Femur (tissue), 1 donor: ENCODE measurements around the gene NRM.
A peak's percentile ranks its signal among the peaks of the same experiment; 100 is the strongest.
"Not testable (repeated sequence)": the region's sequence is repeated elsewhere in the genome, so short reads cannot be mapped to it uniquely, and the experiment has no call there.

Experiments used
- DNase-seq: peaks from one replicate; pipeline ENCODE4 v3.0.0-alpha.2; 2017

Gene NRM

GRCh38 chr6:30690403-30691207 is at the start of gene NRM:
Gene NRM (minus strand): TSS chr6:30690984. CDS start chr6:30690974, 10 bp downstream.
- peak; percentile 92 for DNase-seq

- no peak for DNase-seq
Measured at GRCh38 chr6:30740540-30740870, 49.7 kb upstream of the NRM start.

GRCh38 chr6:30738532-30738931 is 47.7 kb upstream of the NRM start:
- no peak for DNase-seq

GRCh38 chr6:30735668-30736314 is 45.0 kb upstream of the NRM start:
- DNase-seq = no peak

- no peak for DNase-seq
Measured at GRCh38 chr6:30732237-30732943, 41.6 kb upstream of the NRM start.

- peak; percentile 79 for DNase-seq
Measured at GRCh38 chr6:30730601-30731435, 40.0 kb upstream of the NRM start.

GRCh38 chr6:30727920-30728553 is 37.3 kb upstream of the NRM start:
- no peak for DNase-seq

GRCh38 chr6:30726506-30727413 is 36.0 kb upstream of the NRM start:
- DNase-seq = no peak

GRCh38 chr6:30725713-30726505 is 35.1 kb upstream of the NRM start:
- no peak for DNase-seq

- DNase-seq = no peak
Measured at GRCh38 chr6:30724906-30725667, 34.3 kb upstream of the NRM start.

GRCh38 chr6:30723843-30724741 is 33.3 kb upstream of the NRM start:
- not testable (repeated sequence) for DNase-seq

- not testable (repeated sequence) for DNase-seq
Measured at GRCh38 chr6:30723159-30723842, 32.5 kb upstream of the NRM start.

GRCh38 chr6:30722280-30723112 is 31.7 kb upstream of the NRM start:
- peak; percentile 89 for DNase-seq

GRCh38 chr6:30722025-30722279 is 31.2 kb upstream of the NRM start:
- DNase-seq = not testable (repeated sequence)

GRCh38 chr6:30721198-30722024 is 30.6 kb upstream of the NRM start:
- peak; percentile 94 for DNase-seq

GRCh38 chr6:30720738-30721197 is 30.0 kb upstream of the NRM start:
- DNase-seq = peak; percentile 81
